Stomach (tissue), 9 donors: ENCODE measurements around the gene ARPP19. TPM values are rescaled to one million over a fixed set of nuclear protein-coding genes. Genes with fewer than 3 reads are reported as not detected.
"Not testable (repeated sequence)": the region's sequence is repeated elsewhere in the genome, so short reads cannot be mapped to it uniquely, and the experiment has no call there.

Source experiments
- DNase-seq, 2 donors: peaks; one replicate each; pipeline versions ENCODE4 v3.0.0 to v3.0.0-alpha.2; 2013 to 2019
- H3K27ac ChIP-seq, 5 donors: fragments of 200-600 bp in 4 of 5; sonication (generic) in 4 of 5; one replicate each; pipeline ENCODE4 v1.5.1; 2013 to 2019; ENCODE audit warnings: mild to moderate bottlenecking in 1 of 5, moderate library complexity in 1 of 5
- H3K27me3 ChIP-seq, 3 donors: fragments of 200-600 bp; sonication (generic); one replicate each; pipeline ENCODE4 v1.5.1; 2017 to 2019; ENCODE audit warnings: mixed run types in 1 of 3
- H3K36me3 ChIP-seq, 4 donors: fragments of 200-600 bp; sonication (generic); 1 replicate in 3 of 4; 2 replicates in 1 of 4; pipeline ENCODE4 v1.5.1; 2016 to 2019
- H3K4me1 ChIP-seq, 4 donors: fragments of 200-600 bp; sonication (generic); one replicate each; pipeline ENCODE4 v1.5.1; 2016 to 2019
- H3K4me3 ChIP-seq, 4 donors: fragments of 200-600 bp; sonication (generic) in 3 of 4; one replicate each; pipeline ENCODE4 v1.5.1; 2016 to 2019; ENCODE audit warnings: mild to moderate bottlenecking in 1 of 4
- H3K9me3 ChIP-seq, 4 donors: fragments of 200-600 bp; sonication (generic); one replicate each; pipeline ENCODE4 v1.5.1; 2016 to 2019
- EP300 ChIP-seq: sonication (generic); formaldehyde crosslinking; IDR thresholded peaks from one replicate; pipeline ENCODE4 v1.6.1; 2017; ENCODE audit warnings: antibody characterized with exemption
- POLR2A ChIP-seq, 4 donors: fragments of 450-650 bp; IDR thresholded peaks; one replicate each; pipeline ENCODE4 v1.6.1; 2016; ENCODE audit warnings: antibody characterized with exemption in 4 of 4, control low read depth in 2 of 4, mild to moderate bottlenecking in 1 of 4, moderate library complexity in 1 of 4
- POLR2AphosphoS5 ChIP-seq, 3 donors: sonication (generic); formaldehyde crosslinking; IDR thresholded peaks; one replicate each; pipeline ENCODE4 v1.6.1; 2016; ENCODE audit warnings: antibody characterized with exemption in 3 of 3
- WGBS, 5 donors: extraction: QIAGEN DNeasy Blood & Tissue Kit in 3 of 5; methylation state at CpG; one replicate each; pipeline versions ENCODE4 v1.1.5 to v1.1.7; 2013 to 2018; 5-methylcytosine and 5-hydroxymethylcytosine counted together
- intact Hi-C: fragments of 100-400 bp; cut with DNase I; formaldehyde crosslinking; loops from one replicate; pipeline ENCODE4 v1.15.1; 2023; ENCODE audit warnings: low total_unique reads
- polyA plus RNA-seq, 3 donors: library from polyadenylated mRNA; stranded (reverse); fragments of 200-250 nt; gene quantifications; one replicate each; pipeline ENCODE4 v1.2.3, GENCODE V29; 2013
- total RNA-seq, 5 donors: library from RNA; depleted of rRNA; stranded (reverse); fragments of >200 nt; gene quantifications; one replicate each; pipeline versions ENCODE4 v1.1.0 to v1.2.3, GENCODE V29; 2014 to 2016
- TF ChIP-seq, protein P1 (sequence below), 7 experiments: fragments of 450-650 bp in 4 of 7; fragments of 200-600 bp in 3 of 7; sonication (generic) in 3 of 7; IDR thresholded peaks; one replicate each; pipeline ENCODE4 v1.5.1; 2016 to 2019; ENCODE audit warnings: antibody characterized with exemption in 7 of 7, control low read depth in 2 of 7, mild to moderate bottlenecking in 1 of 7
- donor health status: healthy with polysubstance abuse.
- donor health status: Bipolar disorder and iron deficiency.
- donor health status: healthy.

Gene ARPP19
- total and polyA plus RNA-seq, 8 donors, result 8.4 to 263 (median 63.2) TPM

DNA sequence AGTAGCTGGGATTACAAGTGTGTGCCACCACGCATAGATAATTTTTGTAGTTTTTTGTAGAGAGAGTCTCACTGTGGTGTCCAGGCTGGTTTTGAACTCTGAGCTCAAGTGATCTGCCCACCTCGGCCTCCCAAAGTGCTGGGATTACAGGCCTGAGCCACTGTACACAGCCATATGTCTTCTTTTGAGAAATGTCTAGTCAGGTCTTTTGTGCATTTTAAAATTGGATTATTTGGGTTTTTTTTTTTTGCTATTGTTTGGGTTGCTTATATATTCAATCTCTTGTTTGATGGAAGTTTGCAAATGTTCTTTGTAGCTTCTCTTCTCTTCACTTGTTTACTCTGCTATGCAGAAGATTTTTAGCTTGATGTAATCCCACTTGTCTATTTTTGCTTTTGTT lies 6.2 kb upstream of the ARPP19 start:
- intact Hi-C loops, result no loop called here
- Histone ChIP-seq H3K27me3 (no peaks in the 10 kb centered on the region), H3K4me1 (no peaks in the 10 kb centered on the region), H3K36me3 (peaks cover 0 to 6% (median 2%) of the 10 kb centered on the region in 4 donors), H3K9me3 (no peaks in the 10 kb centered on the region), H3K4me3 (no peak overlapping the region), H3K27ac (no peak overlapping the region)
- DNase-seq, result no peak
- TF ChIP-seq POLR2A (IDR thresholded peaks at IDR 0.05), result no peak
- TF ChIP-seq, protein P1, sequence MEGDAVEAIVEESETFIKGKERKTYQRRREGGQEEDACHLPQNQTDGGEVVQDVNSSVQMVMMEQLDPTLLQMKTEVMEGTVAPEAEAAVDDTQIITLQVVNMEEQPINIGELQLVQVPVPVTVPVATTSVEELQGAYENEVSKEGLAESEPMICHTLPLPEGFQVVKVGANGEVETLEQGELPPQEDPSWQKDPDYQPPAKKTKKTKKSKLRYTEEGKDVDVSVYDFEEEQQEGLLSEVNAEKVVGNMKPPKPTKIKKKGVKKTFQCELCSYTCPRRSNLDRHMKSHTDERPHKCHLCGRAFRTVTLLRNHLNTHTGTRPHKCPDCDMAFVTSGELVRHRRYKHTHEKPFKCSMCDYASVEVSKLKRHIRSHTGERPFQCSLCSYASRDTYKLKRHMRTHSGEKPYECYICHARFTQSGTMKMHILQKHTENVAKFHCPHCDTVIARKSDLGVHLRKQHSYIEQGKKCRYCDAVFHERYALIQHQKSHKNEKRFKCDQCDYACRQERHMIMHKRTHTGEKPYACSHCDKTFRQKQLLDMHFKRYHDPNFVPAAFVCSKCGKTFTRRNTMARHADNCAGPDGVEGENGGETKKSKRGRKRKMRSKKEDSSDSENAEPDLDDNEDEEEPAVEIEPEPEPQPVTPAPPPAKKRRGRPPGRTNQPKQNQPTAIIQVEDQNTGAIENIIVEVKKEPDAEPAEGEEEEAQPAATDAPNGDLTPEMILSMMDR (IDR thresholded peaks at IDR 0.05), result no peak
- TF ChIP-seq POLR2AphosphoS5 (IDR thresholded peaks at IDR 0.05), result no peak
- 88 to 97% (median 90%) methylated on average over 2 of the region's 2 CpGs for WGBS, 5 donors

DNA sequence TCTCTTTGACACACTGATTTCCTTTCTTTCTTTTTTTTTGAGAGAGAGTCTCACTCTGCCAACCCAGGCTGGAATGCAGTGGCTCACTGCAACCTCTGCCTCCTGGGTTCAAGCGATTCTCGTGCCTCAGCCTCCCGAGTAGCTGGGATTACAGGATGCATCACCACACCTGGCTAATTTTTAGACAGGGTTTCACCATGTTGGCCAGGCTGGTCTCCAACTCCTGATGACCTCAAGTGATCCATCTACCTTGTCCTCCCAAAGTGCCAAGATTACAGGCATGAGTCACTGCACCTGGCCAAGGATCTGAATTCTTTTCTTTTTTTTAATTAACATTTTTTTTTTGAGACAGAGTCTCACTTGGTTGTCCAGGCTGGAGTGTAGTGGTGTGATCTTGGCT lies 5.8 kb upstream of the ARPP19 start:
- H3K36me3 ChIP-seq, H3K4me1 ChIP-seq, intact Hi-C loops, H3K27ac ChIP-seq, H3K4me3 ChIP-seq, DNase-seq, H3K27me3 ChIP-seq, H3K9me3 ChIP-seq: not testable (repeated sequence)
- whole genome bisulfite sequencing, 5 donors, result 89 to 94% (median 91%) methylated on average over 3 of the region's 3 CpGs

DNA sequence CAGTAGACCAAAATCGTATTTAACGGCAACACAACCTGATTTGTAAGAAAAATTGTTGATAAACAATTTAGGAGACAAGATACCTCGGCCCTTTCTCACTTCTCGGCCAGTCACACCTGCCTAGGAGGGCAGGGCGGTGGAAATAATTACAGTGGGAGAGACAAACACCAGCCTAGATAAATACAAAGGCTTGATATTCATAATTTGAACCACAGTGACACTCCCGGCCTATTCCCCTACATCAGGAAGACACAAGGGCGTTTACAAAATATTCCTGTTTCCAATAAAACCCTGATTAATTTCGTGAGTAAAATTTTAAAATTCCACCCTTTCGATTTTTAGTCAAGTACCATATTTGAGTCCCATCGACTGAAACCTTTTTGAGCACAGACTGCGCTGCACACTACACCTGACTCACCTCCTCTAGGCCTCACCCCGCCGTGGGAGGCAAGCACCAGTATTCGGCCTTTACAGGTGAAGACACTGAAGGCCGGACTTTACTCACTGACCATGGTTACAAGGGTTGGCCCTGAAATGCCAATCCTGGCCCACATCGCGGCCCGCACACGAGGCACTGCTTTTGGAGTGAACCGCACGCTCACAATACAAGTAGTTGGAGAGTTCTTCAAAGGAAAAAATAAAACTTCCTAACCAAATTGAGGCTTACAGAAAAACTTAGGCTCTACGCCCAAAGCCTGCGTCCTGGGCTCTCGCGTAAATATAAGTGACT lies 794 bp downstream of the ARPP19 start:
- 1 to 4% (median 2%) methylated on average over 25 of the region's 25 CpGs for WGBS, 5 donors
- Histone ChIP-seq H3K36me3 (no peaks in the 10 kb centered on the region), H3K27me3 (no peaks in the 10 kb centered on the region), H3K4me3 (peak overlapping the region; percentile 61 to 69 (median 64)), H3K4me1 (peaks cover 31 to 51% (median 42%) of the 10 kb centered on the region in 4 donors), H3K27ac (peak overlapping the region; percentile 90 to 97 (median 96)), H3K9me3 (no peaks in the 10 kb centered on the region)
- intact Hi-C loops, result no loop called here
- peak; percentile 48 to 73 for DNase-seq
- TF ChIP-seq EP300, result no peak
- no peak for TF ChIP-seq POLR2AphosphoS5 (IDR thresholded peaks at IDR 0.05)
- TF ChIP-seq, protein P1 (IDR thresholded peaks at IDR 0.05), result no peak
- no peak for TF ChIP-seq POLR2A (IDR thresholded peaks at IDR 0.05)

DNA sequence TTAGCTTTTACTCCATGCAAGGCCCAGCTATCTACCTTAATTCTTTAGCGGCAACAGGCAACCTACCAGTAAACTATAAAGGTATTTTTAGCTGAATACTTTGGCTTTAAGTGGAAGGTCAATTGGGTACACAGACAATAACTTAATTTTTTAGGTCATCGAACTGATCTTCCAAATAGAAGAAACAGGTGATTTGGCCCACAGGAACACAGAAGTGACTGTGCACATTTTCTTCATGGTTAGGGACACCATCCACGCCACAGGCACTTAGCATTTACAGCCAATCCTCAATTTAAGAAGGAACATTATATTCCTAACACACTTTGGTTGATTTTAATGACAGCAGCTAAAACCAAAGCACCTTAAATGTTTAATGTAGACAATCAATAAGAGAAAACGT lies 1.9 kb downstream of the ARPP19 start:
- Histone ChIP-seq H3K36me3 (no peaks in the 10 kb centered on the region), H3K4me1 (peaks cover 31 to 63% (median 47%) of the 10 kb centered on the region in 4 donors), H3K27ac (peak overlapping the region in 3 of 5 donors; percentile 95 to 97 (median 96)), H3K27me3 (no peaks in the 10 kb centered on the region), H3K9me3 (no peaks in the 10 kb centered on the region), H3K4me3 (peak overlapping the region in 3 of 4 donors; percentile 61 to 69 (median 61))
- WGBS, 5 donors, result 40 to 53% (median 47%) methylated on average over 4 of the region's 4 CpGs
- intact Hi-C loops, result no loop called here
- DNase-seq, result no peak
- TF ChIP-seq EP300, result no peak
- TF ChIP-seq, protein P1 (IDR thresholded peaks at IDR 0.05), result no peak
- TF ChIP-seq POLR2AphosphoS5 (IDR thresholded peaks at IDR 0.05), result no peak
- no peak for TF ChIP-seq POLR2A (IDR thresholded peaks at IDR 0.05)

DNA sequence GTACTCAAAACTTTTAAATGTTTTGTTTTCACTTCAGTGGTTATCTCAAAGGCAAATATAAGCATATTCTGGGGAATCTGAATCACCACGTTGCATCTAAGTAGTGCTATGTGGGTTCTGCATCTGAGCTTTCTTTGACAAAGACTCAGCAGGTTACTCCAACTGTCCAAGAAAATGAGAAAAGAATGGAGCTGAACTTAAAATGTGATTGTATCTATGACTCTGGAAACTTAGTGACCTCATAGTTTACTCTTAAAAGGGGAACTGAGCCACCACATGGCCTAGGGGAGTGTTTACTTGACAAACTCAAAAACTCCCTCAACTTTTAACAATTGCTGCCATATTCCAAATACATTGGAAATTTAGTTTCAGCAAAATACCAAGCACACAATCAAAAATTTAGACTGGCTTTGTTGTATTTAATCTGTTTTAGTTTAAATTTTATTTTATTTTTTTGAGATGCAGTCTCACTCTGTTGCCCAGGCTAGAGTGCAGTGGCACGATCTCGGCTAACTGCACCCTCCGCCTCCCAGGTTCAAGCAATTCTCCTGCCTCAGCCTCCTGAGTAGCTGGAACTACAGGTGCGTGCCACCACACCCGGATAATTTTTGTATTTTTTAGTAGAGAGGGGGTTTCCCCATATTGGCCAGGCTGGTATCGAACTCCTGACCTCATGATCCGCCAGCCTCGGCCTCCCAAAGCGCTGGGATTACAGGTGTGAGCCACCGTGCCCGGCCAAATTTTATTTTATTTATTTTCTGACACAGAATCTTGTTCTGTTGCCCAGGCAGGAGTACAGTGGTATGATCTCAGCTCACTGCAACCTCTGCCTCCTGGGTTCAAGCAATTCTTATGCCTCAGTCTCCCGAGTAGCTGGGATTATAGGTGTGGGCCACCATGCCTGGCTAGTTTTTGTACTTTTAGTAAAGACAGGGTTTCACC lies 3.1 kb downstream of the ARPP19 start:
- H3K27me3 ChIP-seq, H3K9me3 ChIP-seq, H3K4me3 ChIP-seq, H3K36me3 ChIP-seq, intact Hi-C loops: not testable (repeated sequence)
- 87 to 93% (median 90%) methylated on average over 13 of the region's 13 CpGs for WGBS, 5 donors
- peaks cover 31 to 75% (median 54%) of the 10 kb centered on the region in 4 donors for H3K4me1 ChIP-seq
- DNase-seq, result peak in 1 of 2 donors; percentile 23
- H3K27ac ChIP-seq, result peak overlapping the region in 2 of 5 donors; percentile 19 to 97
